IMR-90 (cell line): ENCODE measurements around the gene IQGAP2. TPM values are rescaled to one million over a fixed set of nuclear protein-coding genes. Genes with fewer than 3 reads are reported as not detected.

ENCODE experiments used
- ATAC-seq: fragments of 200-7000 bp; cut with Tn5 transposase; 2 replicates; pipeline ENCODE4 v1.9.1; 2020; ENCODE audit warnings: low read depth, mild to moderate bottlenecking, moderate library complexity
- BruUV-seq: library from RNA; stranded (reverse); fragments of 400-500 nt; replicated peaks from 2 replicates; lab custom pipeline; 2021; lab: Mats Ljungman, UMichigan
- CTCF ChIA-PET: fragments of 300-600 bp; formaldehyde crosslinking; extraction: SDS; loops from one replicate; lab custom pipeline; 2021; ENCODE audit warnings: antibody characterized with exemption; lab: Yijun Ruan, JAX
- POLR2A ChIA-PET: fragments of 300-600 bp; sonication (Branson Sonifier 250); formaldehyde crosslinking; loops from one replicate; lab custom pipeline; 2022; ENCODE audit warnings: antibody characterized with exemption; ENCODE audit not compliant: unreplicated experiment; lab: Charles Lee
- DNase-seq: peaks from one replicate; pipeline ENCODE4 v3.0.0; 2013
- H2AFZ ChIP-seq: replicated peaks from 2 replicates; pipeline ENCODE3; 2013; ENCODE audit warnings: low read length, mild to moderate bottlenecking; ENCODE audit not compliant: poor library complexity
- H2AK5ac ChIP-seq: 2 replicates; pipeline ENCODE4 v1.6.1; 2013; ENCODE audit warnings: low read depth, low read length, inconsistent platforms
- H2AK9ac ChIP-seq: replicated peaks from 2 replicates; pipeline ENCODE3; 2013; ENCODE audit warnings: mild to moderate bottlenecking, low read depth, low read length, moderate library complexity; ENCODE audit not compliant: poor library complexity
- H2BK120ac ChIP-seq: 2 replicates; pipeline ENCODE4 v1.6.1; 2013; ENCODE audit warnings: low read depth, low read length, inconsistent platforms
- H2BK15ac ChIP-seq: 3 replicates; pipeline ENCODE4 v1.6.1; 2013; ENCODE audit warnings: low read depth, low read length, inconsistent platforms
- H2BK20ac ChIP-seq: 2 replicates; pipeline ENCODE4 v1.6.1; 2013; ENCODE audit warnings: low read depth, mild to moderate bottlenecking, inconsistent platforms, low read length, moderate library complexity
- H2BK5ac ChIP-seq: 2 replicates; pipeline ENCODE4 v1.6.1; 2013; ENCODE audit warnings: mild to moderate bottlenecking, low read depth, low read length, inconsistent platforms; ENCODE audit not compliant: poor library complexity, severe bottlenecking
- H3K14ac ChIP-seq: replicated peaks from 2 replicates; pipeline ENCODE4 v1.6.1; 2013; ENCODE audit warnings: low read depth, low read length, inconsistent platforms
- H3K18ac ChIP-seq: 2 replicates; pipeline ENCODE4 v1.6.1; 2013; ENCODE audit warnings: low read depth, low read length, control low read depth
- H3K23ac ChIP-seq: 2 replicates; pipeline ENCODE4 v1.6.1; 2013; ENCODE audit warnings: low read depth, low read length, inconsistent platforms
- H3K27ac ChIP-seq: 2 replicates; pipeline ENCODE4 v1.5.1; 2013; ENCODE audit warnings: mild to moderate bottlenecking, control low read depth, low read length; ENCODE audit not compliant: insufficient read depth
- H3K27me3 ChIP-seq: 2 replicates; pipeline ENCODE4 v1.6.1; 2013; ENCODE audit warnings: low read length; ENCODE audit not compliant: control insufficient read depth, insufficient read depth
- H3K36me3 ChIP-seq: 2 replicates; pipeline ENCODE4 v1.6.1; 2013; ENCODE audit warnings: low read length, mixed read lengths; ENCODE audit not compliant: control insufficient read depth, insufficient read depth
- H3K4ac ChIP-seq: 2 replicates; pipeline ENCODE4 v1.6.1; 2013; ENCODE audit warnings: low read depth, low read length, inconsistent platforms
- H3K4me1 ChIP-seq: 2 replicates; pipeline ENCODE4 v1.6.1; 2013; ENCODE audit warnings: low read length, mixed read lengths; ENCODE audit not compliant: control insufficient read depth, insufficient read depth
- H3K4me2 ChIP-seq: 2 replicates; pipeline ENCODE4 v1.6.1; 2013; ENCODE audit warnings: low read depth, mild to moderate bottlenecking, control low read depth, low read length, moderate library complexity
- H3K4me3 ChIP-seq: 2 replicates; pipeline ENCODE4 v1.5.1; 2013; ENCODE audit warnings: low read depth, mild to moderate bottlenecking, control low read depth, low read length, moderate library complexity; ENCODE audit not compliant: insufficient read depth
- H3K56ac ChIP-seq: 2 replicates; pipeline ENCODE4 v1.6.1; 2013; ENCODE audit warnings: low read length, inconsistent platforms; ENCODE audit not compliant: insufficient read depth; ENCODE audit errors: extremely low read depth
- H3K79me1 ChIP-seq, 2 experiments: 2 replicates each; pipeline ENCODE4 v1.6.1; 2013; ENCODE audit warnings: low read length in 2 of 2, inconsistent platforms in 1 of 2, low read depth in 1 of 2
- H3K9ac ChIP-seq: 2 replicates; pipeline ENCODE4 v1.6.1; 2013; ENCODE audit warnings: low read depth, low read length, control low read depth
- H3K9me1 ChIP-seq: 2 replicates; pipeline ENCODE4 v1.6.1; 2013; ENCODE audit warnings: low read length, inconsistent platforms; ENCODE audit not compliant: insufficient read depth
- H3K9me3 ChIP-seq: 2 replicates; pipeline ENCODE4 v1.6.1; 2013; ENCODE audit warnings: low read length; ENCODE audit not compliant: control insufficient read depth, insufficient read depth
- H4K20me1 ChIP-seq: 2 replicates; pipeline ENCODE4 v1.6.1; 2013; ENCODE audit warnings: low read length, inconsistent platforms; ENCODE audit not compliant: insufficient read depth
- H4K5ac ChIP-seq: 2 replicates; pipeline ENCODE4 v1.6.1; 2013; ENCODE audit warnings: mild to moderate bottlenecking, low read depth, low read length, control low read depth
- H4K8ac ChIP-seq, 2 experiments: 2 replicates each; pipeline ENCODE4 v1.6.1; 2013; ENCODE audit warnings: low read depth in 2 of 2, low read length in 2 of 2, control low read depth in 1 of 2, inconsistent platforms in 1 of 2
- H4K91ac ChIP-seq: 2 replicates; pipeline ENCODE4 v1.6.1; 2013; ENCODE audit warnings: low read depth, low read length, inconsistent platforms; ENCODE audit not compliant: insufficient read depth
- BHLHE40 ChIP-seq: fragments of 150-350 bp; IDR thresholded peaks from 2 replicates; pipeline ENCODE4 v1.6.1; 2016; ENCODE audit warnings: mild to moderate bottlenecking, low read depth, low read length
- CEBPB ChIP-seq: IDR thresholded peaks from 2 replicates; pipeline ENCODE4 v1.6.1; 2012; ENCODE audit warnings: low read depth, low read length, improper control_type of control experiment
- CHD1 ChIP-seq: IDR thresholded peaks from 2 replicates; pipeline ENCODE4 v1.6.1; 2012; ENCODE audit warnings: low read depth, low read length, improper control_type of control experiment
- FOS ChIP-seq: fragments of 150-350 bp; IDR thresholded peaks from 2 replicates; pipeline ENCODE4 v1.6.1; 2016; ENCODE audit warnings: low read depth, low read length
- MAZ ChIP-seq: IDR thresholded peaks from 2 replicates; pipeline ENCODE4 v1.6.1; 2012; ENCODE audit warnings: low read depth, mild to moderate bottlenecking, low read length, improper control_type of control experiment, moderate library complexity, borderline replicate concordance
- MXI1 ChIP-seq: IDR thresholded peaks from 2 replicates; pipeline ENCODE4 v1.6.1; 2012; ENCODE audit warnings: low read depth, mild to moderate bottlenecking, low read length, moderate library complexity, borderline replicate concordance
- POLR2A ChIP-seq: IDR thresholded peaks from 2 replicates; pipeline ENCODE4 v1.6.1; 2012; ENCODE audit warnings: mild to moderate bottlenecking, low read depth, low read length
- RAD21 ChIP-seq: IDR thresholded peaks from 2 replicates; pipeline ENCODE4 v1.6.1; 2012; ENCODE audit warnings: low read length, improper control_type of control experiment
- RCOR1 ChIP-seq: IDR thresholded peaks from 2 replicates; pipeline ENCODE4 v1.6.1; 2012; ENCODE audit warnings: mild to moderate bottlenecking, low read length, improper control_type of control experiment; ENCODE audit not compliant: insufficient replicate concordance
- RFX5 ChIP-seq: IDR thresholded peaks from 2 replicates; pipeline ENCODE4 v1.8.0; 2012; ENCODE audit warnings: low read depth, mild to moderate bottlenecking, low read length, moderate library complexity
- SMC3 ChIP-seq: fragments of 150-350 bp; IDR thresholded peaks from 2 replicates; pipeline ENCODE4 v1.6.1; 2016; ENCODE audit warnings: low read depth, mild to moderate bottlenecking, antibody characterized with exemption, low read length, moderate library complexity
- WGBS, 2 experiments: methylation state at CpG; one replicate each; pipeline versions ENCODE4 v1.1.5 to v1.1.7; 2013; ENCODE audit warnings: missing lambda C conversion rate in 2 of 2; ENCODE audit not compliant: insufficient read length in 1 of 2; ENCODE audit errors: extremely low coverage in 2 of 2; 5-methylcytosine and 5-hydroxymethylcytosine counted together
- dilution Hi-C: fragments of 300-500 bp; cut with HindIII; formaldehyde crosslinking; loops from one replicate; pipeline ENCODE4 v1.14.3; 2018; ENCODE audit warnings: low sequenced_read_pairs; ENCODE audit not compliant: unreplicated experiment
- in situ Hi-C: fragments of 300-500 bp; cut with MboI; formaldehyde crosslinking; loops from 3 replicates; pipeline ENCODE4 v1.14.3; 2019; ENCODE audit warnings: low sequenced_read_pairs, inconsistent platforms, mixed read lengths
- intact Hi-C: fragments of 100-400 bp; cut with micrococcal nuclease; formaldehyde crosslinking; loops from 2 replicates; pipeline ENCODE4 v1.10.0; 2022
- polyA plus RNA-seq, 3 experiments: library from polyadenylated mRNA; depleted of rRNA; stranded (reverse); fragments of >200 nt; gene quantifications; 2 replicates each; pipeline ENCODE4 v1.2.3, GENCODE V29; 2012; ENCODE audit warnings: low replicate concordance in 1 of 3
- total RNA-seq: library from RNA; depleted of rRNA; stranded (reverse); fragments of >200 nt; gene quantifications from 2 replicates; pipeline ENCODE4 v1.2.3, GENCODE V29; 2012
- TF ChIP-seq, protein P1 (sequence below): fragments of 150-350 bp; IDR thresholded peaks from 2 replicates; pipeline ENCODE4 v1.6.1; 2017; ENCODE audit warnings: mild to moderate bottlenecking, antibody characterized with exemption, low read length, low read depth
- TF ChIP-seq, protein P2 (sequence below): fragments of 150-350 bp; IDR thresholded peaks from 2 replicates; pipeline ENCODE4 v1.6.1; 2016; ENCODE audit warnings: low read depth, mild to moderate bottlenecking, low read length, moderate library complexity, borderline replicate concordance
- TF ChIP-seq, protein P3 (sequence below): conservative IDR thresholded peaks from 2 replicates; pipeline ENCODE4 v1.5.1; 2012; ENCODE audit warnings: mild to moderate bottlenecking, low read depth, low read length, improper control_type of control experiment

Gene IQGAP2
- total and polyA plus RNA-seq, 2 of the 4 experiments (the other 2 are of a cell fraction) = 0.21 to 0.36 TPM

DNA sequence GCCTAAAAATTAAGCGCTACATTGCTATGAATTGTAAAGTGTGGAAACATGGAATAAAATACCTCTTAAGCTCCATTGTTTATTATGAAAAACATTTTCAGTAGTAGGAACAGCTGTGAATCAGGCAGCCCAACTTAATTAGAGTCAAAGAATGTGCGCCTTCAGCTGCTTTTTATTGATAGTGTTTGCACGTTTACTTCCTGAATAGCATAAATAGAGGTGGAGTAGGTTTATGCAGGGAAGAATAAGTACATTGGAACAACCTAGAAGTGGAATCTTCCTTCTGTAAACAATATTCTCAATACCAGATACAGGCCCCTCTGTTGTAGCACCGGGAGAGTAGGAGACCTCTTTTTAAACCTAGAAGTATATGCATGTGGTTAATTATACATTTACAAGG, 79.9 kb downstream of the IQGAP2 start:
- Histone ChIP-seq H3K18ac (no peak overlapping the region), H3K27ac (no peak overlapping the region), H3K9me3 (no peaks in the 10 kb centered on the region), H2BK5ac (no peak overlapping the region), H3K4me2 (no peak overlapping the region), H3K14ac (no peak overlapping the region), H3K9me1 (no peaks in the 10 kb centered on the region), H4K91ac (no peak overlapping the region), H4K8ac (no peak overlapping the region), H3K4me1 (no peaks in the 10 kb centered on the region), H3K9ac (no peak overlapping the region), H2BK20ac (no peak overlapping the region), H2AFZ (no peak overlapping the region), H2BK120ac (no peak overlapping the region), H4K5ac (no peak overlapping the region), H3K4ac (no peak overlapping the region), H3K56ac (no peak overlapping the region), H3K23ac (no peak overlapping the region), H2AK9ac (no peak overlapping the region), H3K36me3 (no peaks in the 10 kb centered on the region), H3K4me3 (no peak overlapping the region), H3K27me3 (peaks cover 5% of the 10 kb centered on the region; the same call in 1 of the 2 replicates), H3K79me1 (no peaks in the 10 kb centered on the region), H2AK5ac (no peak overlapping the region), H4K20me1 (no peaks in the 10 kb centered on the region), H2BK15ac (no peak overlapping the region)
- in situ Hi-C loops (no loop called here), intact Hi-C loops (no loop called here), dilution Hi-C loops (no loop called here)
- CTCF ChIA-PET = no interaction called here
- POLR2A ChIA-PET = no interaction called here
- ATAC-seq (no peak), DNase-seq (no peak)
- TF ChIP-seq, protein P1, sequence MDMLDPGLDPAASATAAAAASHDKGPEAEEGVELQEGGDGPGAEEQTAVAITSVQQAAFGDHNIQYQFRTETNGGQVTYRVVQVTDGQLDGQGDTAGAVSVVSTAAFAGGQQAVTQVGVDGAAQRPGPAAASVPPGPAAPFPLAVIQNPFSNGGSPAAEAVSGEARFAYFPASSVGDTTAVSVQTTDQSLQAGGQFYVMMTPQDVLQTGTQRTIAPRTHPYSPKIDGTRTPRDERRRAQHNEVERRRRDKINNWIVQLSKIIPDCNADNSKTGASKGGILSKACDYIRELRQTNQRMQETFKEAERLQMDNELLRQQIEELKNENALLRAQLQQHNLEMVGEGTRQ = no peak
- TF ChIP-seq SMC3 (no peak), MAZ (no peak), RAD21 (no peak), RCOR1 (no peak), RFX5 (no peak), CEBPB (no peak), BHLHE40 (no peak), FOS (no peak), POLR2A (no peak), CHD1 (no peak), MXI1 (no peak)
- TF ChIP-seq, protein P2, sequence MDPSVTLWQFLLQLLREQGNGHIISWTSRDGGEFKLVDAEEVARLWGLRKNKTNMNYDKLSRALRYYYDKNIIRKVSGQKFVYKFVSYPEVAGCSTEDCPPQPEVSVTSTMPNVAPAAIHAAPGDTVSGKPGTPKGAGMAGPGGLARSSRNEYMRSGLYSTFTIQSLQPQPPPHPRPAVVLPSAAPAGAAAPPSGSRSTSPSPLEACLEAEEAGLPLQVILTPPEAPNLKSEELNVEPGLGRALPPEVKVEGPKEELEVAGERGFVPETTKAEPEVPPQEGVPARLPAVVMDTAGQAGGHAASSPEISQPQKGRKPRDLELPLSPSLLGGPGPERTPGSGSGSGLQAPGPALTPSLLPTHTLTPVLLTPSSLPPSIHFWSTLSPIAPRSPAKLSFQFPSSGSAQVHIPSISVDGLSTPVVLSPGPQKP = no peak
- TF ChIP-seq, protein P3, sequence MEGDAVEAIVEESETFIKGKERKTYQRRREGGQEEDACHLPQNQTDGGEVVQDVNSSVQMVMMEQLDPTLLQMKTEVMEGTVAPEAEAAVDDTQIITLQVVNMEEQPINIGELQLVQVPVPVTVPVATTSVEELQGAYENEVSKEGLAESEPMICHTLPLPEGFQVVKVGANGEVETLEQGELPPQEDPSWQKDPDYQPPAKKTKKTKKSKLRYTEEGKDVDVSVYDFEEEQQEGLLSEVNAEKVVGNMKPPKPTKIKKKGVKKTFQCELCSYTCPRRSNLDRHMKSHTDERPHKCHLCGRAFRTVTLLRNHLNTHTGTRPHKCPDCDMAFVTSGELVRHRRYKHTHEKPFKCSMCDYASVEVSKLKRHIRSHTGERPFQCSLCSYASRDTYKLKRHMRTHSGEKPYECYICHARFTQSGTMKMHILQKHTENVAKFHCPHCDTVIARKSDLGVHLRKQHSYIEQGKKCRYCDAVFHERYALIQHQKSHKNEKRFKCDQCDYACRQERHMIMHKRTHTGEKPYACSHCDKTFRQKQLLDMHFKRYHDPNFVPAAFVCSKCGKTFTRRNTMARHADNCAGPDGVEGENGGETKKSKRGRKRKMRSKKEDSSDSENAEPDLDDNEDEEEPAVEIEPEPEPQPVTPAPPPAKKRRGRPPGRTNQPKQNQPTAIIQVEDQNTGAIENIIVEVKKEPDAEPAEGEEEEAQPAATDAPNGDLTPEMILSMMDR = no peak
- no TSS peak for BruUV-seq
- no CpG with 5 or more reads among the region's 4 CpGs for WGBS, 2 experiments
